NCI-H128 (cell line): ENCODE measurements around the gene PAQR6.

Experiments used
- DNase-seq: peaks from one replicate; lab custom pipeline; 2025; ENCODE audit not compliant: unreplicated experiment; lab: John Stamatoyannopoulos, UW

Gene PAQR6, protein sequence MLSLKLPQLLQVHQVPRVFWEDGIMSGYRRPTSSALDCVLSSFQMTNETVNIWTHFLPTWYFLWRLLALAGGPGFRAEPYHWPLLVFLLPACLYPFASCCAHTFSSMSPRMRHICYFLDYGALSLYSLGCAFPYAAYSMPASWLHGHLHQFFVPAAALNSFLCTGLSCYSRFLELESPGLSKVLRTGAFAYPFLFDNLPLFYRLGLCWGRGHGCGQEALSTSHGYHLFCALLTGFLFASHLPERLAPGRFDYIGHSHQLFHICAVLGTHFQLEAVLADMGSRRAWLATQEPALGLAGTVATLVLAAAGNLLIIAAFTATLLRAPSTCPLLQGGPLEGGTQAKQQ

GRCh38 chr1:156247460-156248322, at the start of gene PAQR6:
Gene PAQR6 (minus strand): TSS chr1:156248056. CDS start chr1:156246731, 1,325 bp downstream.
- no peak for DNase-seq

DNA sequence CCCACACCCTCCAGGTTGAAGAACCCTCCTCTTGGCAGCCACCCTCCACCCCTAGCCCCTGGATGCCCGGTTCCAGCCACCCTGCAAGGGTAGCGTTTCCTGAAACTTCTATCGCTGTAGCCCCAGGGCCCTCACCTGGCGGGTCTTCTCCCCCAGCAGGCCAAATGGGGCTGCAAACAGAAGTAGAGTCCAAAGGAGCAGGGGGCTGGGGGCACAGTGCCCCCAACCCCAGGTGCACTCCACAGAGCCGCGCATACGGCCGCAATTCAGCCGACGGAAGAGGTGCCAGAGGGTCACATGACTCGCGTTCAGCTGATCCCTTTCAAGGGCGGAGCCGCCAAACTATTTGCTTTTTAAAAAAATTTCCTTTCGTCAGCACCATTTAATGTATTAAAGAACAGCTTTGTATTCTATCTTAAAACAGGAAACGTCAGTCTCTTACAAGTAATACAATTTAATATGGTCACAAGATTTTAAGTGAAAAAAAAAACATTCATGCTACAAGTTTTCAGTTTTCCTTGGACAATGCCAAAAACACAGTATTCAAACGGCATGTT, 47.6 kb upstream of the PAQR6 start, which contains the start of gene GLMP:
Gene GLMP (minus strand): TSS at position 289 of the 557 bp plus-strand sequence. CDS start 34 bp downstream, at position 255.
- DNase-seq, result no peak

DNA sequence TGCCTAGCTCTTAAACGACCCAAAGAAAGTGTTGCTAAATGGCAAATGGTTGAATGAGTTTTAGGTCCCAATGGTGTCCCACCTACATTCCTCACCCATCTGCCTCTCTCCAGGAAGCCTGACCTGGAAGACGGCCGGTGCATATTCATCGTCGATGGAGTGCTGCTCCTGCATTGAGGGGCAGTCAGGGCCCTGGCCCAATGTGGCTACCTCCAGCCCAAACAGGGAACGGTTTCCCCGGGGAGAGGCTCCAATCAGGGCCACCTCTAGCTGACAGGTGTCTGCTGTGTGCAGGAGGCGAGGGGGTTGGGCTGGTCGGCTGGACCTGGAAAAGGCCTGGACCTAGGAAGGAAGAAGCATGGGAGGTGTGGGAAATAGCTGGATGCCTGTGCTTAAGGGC, 46.0 kb upstream of the PAQR6 start:
- DNase-seq, result no peak

GRCh38 chr1:156293098-156293434, 45.2 kb upstream of the PAQR6 start:
- no peak for DNase-seq

DNA sequence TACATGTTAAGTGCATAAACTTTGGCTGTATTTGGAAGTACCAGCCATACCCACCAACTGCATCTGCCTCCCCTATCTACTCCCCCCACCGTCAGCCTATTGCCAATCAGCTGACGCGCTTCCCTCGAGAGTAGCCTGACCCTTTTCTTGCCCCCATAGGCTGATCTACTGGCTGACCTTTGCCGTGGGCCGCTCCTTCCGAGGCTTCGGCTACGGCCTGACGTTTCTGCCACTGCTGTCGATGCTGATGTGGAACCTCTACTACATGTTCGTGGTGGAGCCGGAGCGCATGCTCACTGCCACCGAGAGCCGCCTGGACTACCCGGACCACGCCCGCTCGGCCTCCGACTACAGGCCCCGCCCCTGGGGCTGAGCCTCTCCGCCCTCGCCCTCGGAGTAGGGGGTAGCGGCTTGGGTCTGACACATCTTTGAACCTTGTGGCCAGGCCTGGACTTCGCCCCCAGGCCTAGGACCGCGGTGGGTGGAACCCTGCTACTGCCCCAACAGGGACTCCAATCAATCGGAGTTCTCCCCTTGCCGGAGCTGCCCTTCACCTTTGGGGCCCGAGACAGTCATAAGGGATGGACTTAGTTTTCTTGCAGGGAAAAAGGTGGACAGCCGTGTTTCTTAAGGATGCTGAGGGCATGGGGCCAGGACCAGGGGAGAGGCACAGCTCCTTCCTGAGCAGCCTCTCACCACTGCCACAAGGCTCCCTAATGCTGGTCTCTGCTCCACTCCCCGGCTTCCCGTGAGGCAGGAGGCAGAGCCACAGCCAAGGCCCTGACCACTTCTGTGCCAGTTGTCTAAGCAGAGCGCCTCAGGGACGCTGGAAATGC, 43.6 kb upstream of the PAQR6 start:
- no peak for DNase-seq

DNA sequence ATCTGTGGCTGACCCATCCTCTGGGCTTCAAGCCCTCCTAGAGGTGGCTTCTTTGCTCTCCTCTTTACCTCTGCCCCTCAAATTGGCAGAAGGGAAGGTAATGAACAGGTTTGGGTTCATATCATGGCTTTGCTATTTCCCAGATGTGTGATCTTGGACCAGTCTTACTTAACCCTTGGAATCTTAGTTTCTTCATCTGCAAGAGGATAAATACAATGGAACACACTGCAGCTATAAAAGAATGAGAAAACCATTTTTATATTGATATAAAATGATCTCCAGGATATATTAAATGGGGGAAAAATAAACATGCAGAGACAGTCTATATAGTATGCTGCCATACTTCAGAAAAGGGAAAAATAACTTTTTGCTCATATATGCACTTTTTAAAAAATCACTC, 42.0 kb upstream of the PAQR6 start:
- DNase-seq, result no peak

DNA sequence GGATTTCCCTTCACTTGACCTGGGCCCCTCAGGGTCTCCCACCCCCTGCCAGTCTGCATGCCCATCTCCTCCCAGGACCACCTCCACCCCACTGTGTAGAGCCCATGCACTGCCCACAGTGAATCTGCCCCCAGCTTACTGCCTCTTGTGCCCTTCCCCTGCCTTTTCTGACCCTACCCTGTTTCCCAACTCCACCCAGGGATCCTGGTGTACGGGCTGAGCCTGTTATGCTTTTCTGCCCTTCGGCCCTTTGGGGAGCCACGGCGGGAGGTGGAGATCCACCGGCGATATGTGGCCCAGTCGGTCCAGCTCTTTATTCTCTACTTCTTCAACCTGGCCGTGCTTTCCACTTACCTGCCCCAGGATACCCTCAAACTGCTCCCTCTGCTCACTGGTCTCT, 38.2 kb upstream of the PAQR6 start:
- no peak for DNase-seq

DNA sequence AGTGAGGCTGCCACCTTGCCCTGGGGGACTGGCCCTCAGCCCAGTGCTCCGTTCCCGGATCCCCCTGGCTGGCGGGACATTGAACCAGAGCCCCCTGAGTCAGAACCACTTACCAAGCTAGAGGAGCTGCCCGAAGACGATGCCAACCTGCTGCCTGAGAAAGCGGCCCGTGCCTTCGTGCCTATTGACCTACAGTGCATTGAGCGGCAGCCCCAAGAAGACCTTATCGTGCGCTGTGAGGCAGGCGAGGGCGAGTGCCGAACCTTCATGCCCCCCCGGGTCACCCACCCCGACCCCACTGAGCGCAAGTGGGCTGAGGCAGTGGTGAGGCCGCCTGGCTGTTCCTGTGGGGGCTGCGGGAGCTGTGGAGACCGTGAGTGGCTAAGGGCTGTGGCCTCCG, 37.6 kb upstream of the PAQR6 start:
- no peak for DNase-seq

DNA sequence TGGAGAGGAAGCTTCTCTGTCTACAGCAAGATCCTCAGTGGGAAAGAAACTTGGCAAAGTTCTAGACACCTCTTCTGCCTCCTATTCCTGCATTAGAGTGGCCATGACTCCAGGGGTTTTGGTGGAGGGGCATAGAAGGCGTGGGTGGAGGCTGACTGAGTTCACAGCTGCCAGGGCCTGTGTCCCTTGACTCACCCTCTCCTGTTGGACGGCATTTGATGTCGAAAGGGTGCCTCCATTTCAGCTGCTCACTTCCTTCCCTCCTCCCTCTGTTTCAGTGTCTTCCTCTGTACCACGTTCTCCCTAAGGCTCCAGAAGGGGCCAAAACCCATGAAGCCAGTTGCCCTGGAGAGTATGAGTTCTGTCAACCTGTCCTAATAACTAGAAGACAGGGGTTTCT, 36.9 kb upstream of the PAQR6 start:
- DNase-seq, result no peak

GRCh38 chr1:156284112-156284511, 36.3 kb upstream of the PAQR6 start, which contains the start of gene TMEM79:
Gene TMEM79 (plus strand): TSS chr1:156284325. CDS start chr1:156285227, 902 bp downstream.
- no peak for DNase-seq

GRCh38 chr1:156283521-156283920, 35.7 kb upstream of the PAQR6 start:
- DNase-seq, result no peak

DNA sequence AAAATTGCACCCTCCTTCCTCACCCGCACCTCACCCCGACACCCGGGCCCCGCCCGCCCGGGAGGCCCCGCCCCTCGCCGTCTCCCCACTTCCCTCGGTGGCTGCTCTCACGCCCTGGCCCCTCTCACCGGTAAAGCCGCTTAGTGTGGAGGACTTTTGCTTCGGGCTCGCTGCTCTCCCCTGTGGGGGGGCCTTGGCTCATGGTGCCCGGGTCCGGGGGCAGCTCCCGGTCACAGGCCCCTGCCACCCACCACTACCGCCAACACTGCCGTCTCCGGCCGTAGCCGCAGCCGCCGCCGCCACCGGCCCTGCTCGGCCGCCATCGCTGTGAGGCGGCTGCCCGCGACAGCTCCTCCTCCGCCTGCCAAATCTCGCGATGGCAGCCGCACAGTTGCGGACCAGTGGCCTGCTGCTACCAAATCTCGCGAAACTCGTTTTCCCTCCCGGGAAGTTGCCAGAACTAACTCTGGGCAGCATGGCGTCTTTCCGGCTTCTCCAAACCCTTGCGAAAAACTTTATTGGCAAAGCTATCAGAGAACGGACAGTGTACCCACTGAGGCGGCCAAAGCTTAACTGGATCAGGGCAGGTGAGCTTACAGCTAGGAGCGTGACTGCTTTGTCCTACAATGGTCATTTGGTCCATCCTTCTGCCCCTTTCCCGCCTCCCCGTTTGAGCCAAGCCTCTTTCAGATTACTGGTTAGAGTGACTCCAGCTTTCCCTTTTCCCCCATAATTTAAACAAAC, 34.8 kb upstream of the PAQR6 start, which contains the start of gene SMG5:
Gene SMG5 (minus strand): TSS at position 347 of the 744 bp plus-strand sequence. CDS start 145 bp downstream, at position 202.
- DNase-seq, result peak; percentile 99

DNA sequence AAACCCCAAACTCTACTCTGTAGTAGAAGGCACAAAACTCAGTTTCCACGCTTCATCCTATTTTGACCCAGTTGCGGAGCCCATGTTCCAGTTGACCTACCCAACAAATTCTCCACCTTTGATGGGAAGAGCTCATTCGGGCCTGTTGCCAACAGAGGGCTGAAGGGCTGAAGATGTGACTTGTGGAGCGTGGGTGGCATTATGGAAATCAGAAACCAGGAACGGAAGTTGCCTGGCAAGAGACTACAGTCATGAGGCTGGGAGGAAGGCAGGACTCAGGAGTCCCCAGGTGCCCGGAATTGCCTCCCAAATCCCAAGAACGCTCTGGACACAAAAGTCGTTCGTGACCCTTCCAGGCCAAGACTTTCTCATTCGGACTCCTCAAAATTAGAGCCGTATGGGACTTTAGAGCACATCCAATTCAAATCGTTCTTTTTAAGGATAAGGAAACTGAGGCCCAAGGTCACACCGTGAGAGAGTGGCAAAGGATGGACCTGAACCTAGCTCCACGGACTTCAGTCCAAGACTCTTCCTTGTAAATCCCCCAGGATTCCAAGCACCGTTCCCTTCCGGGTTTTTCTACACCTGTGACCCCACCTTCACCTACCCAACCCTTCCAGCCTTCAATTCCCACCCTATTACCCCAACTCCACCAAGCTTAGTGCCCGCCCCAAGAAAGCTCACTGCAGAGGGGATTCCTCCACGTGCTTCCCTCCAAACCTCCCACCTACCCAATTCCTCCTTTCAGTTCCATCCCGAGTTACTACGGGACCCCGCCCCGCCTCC, 34.0 kb upstream of the PAQR6 start:
- DNase-seq, result no peak

DNA sequence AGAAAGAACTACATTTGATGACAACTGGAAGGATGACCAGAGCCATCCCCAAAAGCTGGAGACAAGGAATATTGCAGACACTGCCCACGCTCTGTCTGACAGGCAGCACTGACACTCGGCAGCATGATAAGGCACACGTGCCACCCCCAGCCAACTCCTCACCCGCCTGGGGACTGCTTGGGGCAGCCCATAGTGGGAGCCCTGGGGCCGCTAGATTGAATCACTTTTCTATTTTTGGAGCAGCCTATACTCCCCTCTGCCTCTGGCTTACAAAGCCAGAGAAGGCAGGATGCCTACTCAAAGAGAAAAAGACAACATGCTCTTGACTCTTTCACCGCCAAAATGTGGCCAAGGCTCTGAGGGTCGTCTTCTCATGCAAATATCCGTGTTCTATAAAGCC, 33.4 kb upstream of the PAQR6 start:
- no peak for DNase-seq

- no peak for DNase-seq
Measured at GRCh38 chr1:156279837-156280236, 32.0 kb upstream of the PAQR6 start.

- DNase-seq, result no peak
Measured at GRCh38 chr1:156276966-156277381, 29.1 kb upstream of the PAQR6 start.

DNA sequence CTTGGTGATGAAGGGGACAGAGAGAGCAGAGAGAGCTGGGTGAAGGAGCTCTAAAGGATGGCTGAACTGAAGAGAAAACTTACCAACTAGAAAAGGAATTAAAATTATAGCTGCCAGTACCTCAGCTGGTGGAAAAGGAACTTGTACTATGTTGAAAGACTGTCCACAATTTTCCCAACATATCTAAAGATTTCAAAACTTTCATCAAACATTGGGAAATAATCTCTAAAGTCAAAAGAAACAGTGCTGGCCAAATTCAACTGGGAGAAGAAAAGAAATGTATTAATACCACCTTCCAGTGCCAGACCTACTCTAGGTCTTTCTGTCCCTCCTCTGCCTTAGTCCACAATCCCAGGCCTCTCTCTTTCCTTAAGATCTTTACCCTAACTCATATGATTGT, 28.7 kb upstream of the PAQR6 start:
- no peak for DNase-seq

DNA sequence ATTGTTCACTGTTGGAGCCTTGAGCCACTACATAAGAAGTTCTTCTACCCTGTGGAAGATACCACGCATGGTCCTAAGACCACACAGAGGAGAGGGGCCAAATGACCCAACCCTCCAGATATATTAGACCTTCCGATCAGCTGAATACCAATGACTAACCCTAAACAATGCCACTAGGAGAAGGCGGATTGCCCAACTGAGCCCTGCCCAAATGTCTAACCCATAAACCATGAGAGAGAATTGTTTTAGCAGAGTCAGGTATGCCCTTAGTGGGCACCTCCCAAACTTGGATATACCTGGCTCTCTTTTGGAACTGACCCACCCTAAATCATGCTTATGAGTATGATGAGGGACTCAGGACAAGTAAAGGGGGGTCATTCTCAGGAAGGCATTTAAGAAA, 22.5 kb upstream of the PAQR6 start:
- DNase-seq, result no peak

GRCh38 chr1:156268336-156268735, 20.5 kb upstream of the PAQR6 start:
- no peak for DNase-seq
